OCI-LY1 (cell line): ENCODE data around the gene SMIM24.

ENCODE experiments used
- CTCF ChIP-seq: fragments of 200-600 bp; sonication (generic), shearing (Covaris generic); IDR thresholded peaks from 2 replicates; pipeline ENCODE4 v1.5.1; 2017; ENCODE audit warnings: mild to moderate bottlenecking, antibody characterized with exemption, low read length, moderate library complexity, mixed read lengths
- EZH2 ChIP-seq: fragments of 200-600 bp; sonication (generic), shearing (Covaris generic); IDR thresholded peaks from 2 replicates; pipeline ENCODE4 v1.8.0; 2017; ENCODE audit warnings: borderline replicate concordance, mixed run types, mild to moderate bottlenecking, antibody characterized with exemption, low read length, moderate library complexity, mixed read lengths

GRCh38 chr19:3497757-3498520 lies 17.6 kb upstream of the SMIM24 start:
- TF ChIP-seq CTCF (no peak), EZH2 (no peak)
